Central memory CD4-positive, alpha-beta T cell (primary cell): ENCODE results near the gene CTDSPL.
A peak's percentile ranks its signal among the peaks of the same experiment; 100 is the strongest.

Experiments
- DNase-seq: peaks from one replicate; pipeline ENCODE4 v3.0.0; 2022

The CTDSPL gene

DNA sequence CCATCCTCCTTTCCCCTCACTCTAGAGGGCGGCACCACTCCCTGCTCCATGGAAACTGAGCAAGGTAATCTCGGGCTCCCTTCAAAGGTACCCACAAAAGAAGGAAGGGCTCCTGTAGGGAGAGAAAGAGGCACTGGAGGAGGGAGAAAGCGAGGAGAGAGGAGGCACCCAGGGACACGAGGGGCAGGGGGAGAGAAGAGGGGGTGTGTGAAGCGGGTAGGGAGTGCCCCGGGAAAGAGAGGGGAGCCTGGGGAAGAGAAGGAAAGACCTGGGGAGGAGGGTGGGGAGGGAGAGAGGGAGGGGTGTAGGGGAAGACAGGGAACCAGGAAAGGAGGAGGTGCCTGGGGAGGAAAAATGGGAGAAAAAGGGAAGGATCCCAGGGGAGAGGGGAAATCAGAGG is 129.4 kb downstream of the CTDSPL start:
- no peak for DNase-seq

DNA sequence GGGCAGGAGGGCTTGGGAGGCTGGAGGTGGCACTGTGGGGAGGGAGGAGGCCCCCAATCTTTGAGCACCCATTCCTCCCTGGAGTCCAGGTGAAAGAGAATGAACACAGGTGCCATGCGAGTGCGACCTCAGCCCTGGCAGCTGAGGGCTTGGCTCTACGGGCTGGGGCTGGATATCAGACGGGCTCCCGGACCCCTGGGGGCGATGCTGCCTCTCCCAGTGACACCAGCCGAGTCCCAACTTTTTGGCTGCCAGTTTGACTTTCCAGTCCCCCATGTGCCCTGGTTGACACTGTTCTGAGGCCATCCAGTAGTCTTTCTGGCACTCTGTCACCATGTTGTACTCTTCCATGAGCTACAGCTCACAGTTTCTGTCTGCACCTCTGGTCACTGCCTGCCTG is 130.1 kb downstream of the CTDSPL start:
- no peak for DNase-seq

DNA sequence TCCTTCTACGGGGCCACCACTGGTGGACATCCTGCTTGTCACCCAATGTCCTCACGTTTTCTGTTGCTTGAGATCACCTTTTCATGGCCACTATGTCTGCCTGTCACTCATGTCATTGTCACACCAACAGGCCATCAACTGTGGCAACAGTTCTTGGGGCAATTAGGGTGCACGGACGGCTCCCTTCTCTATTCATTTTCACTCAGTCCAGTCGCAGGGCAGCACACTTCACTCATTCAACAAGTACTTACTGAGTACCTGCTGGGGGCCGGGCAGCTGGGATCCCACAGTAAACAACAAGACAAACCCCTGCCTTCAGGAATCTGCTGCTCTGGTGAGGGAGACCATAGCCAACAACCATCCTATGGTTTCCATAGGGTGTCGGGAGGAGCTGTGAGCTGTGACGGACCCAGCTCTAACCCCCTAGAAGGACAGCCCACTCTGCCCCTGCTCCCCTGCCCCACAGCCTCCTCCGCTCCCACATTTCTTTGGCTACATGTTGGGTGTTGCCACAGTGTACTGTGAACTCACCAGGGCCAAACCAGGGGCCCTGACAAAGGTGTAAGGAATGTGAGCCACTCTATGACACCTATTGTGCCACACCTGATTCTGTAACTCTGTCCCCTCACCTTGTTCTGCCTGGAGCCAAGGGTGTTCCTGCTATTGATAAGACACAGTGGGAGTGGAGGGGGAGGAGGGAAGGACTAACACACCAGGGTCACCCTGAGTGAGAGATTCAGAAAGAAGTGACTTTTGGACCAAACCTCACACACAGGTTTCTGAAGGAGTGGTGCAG is 130.8 kb downstream of the CTDSPL start:
- DNase-seq = no peak

DNA sequence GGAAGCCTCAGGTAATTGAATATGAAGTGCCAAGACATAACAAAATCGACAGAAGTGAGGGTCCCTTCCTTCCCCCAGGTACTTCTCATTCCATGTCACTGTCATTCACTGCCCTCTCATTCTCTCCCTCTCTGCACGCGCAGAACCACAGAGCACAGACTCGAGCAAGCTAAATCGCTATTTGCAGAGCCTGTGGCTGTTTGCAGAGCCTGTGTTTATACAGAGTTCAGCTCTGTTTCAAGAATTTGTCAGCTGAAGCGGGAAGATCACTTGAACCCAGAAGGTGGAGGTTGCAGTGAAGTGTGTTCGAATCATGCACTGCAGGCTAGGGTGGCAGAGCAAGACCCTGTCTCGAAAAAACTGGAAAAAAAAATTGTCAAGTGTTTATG is 131.4 kb downstream of the CTDSPL start:
- DNase-seq = no peak

DNA sequence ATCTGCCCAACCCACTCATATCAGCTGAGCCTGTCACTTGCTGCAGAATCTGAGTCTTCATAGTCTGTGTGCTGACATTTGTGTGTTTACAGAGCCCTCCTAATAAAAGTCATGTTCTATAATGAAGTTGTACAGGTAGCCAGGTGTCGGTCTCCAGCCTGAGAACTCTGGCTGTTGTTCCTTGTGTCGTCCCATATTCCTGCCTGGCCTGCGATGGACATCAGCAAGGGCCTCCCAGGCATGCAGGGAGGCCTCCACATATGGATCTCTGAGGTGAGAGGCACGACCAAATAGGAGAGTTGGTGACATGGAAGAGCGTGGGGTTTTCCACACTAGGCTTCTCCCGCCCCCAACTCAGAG is 131.8 kb downstream of the CTDSPL start:
- no peak for DNase-seq

DNA sequence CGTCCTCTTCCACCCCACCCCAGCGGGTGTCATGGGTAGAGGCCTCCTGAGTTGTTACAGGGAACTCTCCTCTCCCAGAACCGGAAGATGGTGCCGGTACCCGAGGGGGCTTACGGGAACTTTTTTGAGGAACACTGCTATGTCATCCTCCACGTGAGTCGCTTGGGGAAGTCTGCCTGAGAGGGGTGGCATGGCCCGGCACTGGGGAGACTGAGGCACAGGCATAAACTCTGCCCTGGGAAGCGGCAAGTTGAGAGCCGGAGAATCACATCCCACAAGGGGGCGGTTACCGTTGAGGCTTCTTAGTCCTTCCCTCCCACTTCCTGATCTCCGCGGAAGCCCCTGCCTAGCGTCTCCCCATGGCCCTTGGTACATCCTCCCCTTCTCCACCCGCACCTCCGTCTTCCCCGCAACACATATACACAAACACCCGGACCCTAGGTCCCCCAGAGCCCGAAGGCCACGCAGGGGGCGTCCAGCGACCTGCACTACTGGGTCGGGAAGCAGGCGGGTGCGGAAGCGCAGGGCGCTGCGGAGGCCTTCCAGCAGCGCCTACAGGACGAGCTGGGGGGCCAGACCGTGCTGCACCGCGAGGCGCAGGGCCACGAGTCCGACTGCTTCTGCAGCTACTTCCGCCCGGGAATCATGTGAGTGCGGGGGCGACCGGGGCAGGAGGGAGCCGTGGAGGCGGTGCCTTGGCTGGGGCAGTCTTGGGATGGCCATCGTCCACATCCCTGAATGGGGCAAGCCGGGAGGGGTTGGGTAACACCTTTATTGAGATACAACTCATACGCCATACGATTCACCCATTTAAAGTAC is 132.3 kb downstream of the CTDSPL start:
- DNase-seq = peak; percentile 56

DNA sequence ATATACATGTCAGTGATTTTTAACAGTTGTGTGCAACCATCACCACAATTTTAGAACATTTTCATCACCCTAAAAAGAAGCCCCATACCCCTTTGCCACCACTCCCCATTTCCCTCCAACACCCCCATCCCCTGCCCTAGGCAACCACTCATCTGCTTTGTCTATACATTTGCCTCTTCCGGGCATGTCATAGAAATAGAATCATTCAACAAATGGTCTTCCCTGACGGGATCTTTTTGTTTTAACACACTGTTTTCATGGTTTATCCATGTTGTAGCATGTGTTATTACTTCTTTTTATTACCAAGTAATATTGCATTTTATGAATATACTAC is 132.9 kb downstream of the CTDSPL start:
- DNase-seq = no peak

DNA sequence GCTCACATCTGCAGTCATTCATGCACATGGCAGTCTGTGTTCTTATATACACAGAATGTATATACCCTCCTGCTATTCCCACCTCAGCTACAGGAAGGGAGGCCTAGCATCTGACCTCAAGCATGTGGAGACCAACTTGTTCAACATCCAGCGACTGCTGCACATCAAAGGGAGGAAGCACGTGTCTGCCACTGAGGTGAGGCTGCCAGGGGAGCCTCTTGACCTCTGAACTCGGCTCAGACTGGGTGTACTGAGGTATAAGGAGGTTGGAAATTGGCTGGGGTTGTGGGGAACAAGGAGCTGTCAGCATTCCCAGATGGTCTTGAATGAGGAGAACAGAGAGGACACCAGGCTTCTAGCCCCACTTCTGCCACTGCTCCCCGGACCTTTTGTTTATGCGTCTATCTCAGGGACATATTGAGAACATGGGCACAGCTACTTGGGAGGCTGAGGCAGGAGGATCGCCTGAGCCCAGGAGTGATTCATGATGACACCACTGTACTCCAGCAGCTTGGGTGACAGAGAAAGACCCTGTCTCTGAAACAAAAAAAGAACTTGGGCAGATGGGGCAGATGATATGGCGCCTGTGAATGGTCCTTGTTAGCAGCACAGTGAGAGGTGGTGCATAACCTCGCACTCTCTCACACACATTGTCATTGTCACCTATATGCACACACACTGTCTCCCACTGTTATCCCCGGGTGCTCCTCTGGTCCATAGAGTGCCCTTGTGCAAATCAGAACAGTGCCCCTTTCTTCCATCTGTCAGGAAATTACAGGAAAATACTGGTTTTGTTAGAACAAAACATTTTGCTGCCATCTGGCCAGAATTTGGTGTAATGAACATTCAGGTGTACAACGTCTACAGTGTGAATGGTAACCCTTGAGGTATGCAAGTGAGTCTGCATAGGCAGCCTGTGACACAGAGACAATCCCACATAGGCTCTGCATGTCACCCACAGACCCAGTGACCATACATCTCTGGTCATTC is 134.3 kb downstream of the CTDSPL start:
- peak; percentile 34 for DNase-seq

DNA sequence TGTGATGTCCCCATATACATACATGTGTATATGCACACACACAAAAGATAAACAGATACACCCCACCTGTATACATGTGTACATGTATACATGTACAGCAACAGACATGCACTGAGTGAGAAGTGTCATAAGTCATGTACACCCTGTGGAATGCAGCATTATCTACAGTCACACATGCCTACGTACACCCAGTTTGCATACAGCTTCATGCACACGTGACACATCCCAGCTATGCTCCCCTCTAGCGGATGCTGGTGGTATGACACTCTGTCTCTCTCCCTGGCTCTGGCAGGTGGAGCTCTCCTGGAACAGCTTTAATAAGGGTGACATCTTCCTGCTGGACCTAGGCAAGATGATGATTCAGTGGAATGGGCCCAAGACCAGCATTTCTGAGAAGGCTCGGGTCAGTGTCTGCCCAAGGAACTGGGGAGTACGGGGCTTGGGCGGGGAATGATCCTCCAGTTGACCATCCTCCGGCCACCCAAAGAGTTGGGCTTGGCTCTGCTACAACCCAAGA is 135.2 kb downstream of the CTDSPL start:
- peak; percentile 77 for DNase-seq

DNA sequence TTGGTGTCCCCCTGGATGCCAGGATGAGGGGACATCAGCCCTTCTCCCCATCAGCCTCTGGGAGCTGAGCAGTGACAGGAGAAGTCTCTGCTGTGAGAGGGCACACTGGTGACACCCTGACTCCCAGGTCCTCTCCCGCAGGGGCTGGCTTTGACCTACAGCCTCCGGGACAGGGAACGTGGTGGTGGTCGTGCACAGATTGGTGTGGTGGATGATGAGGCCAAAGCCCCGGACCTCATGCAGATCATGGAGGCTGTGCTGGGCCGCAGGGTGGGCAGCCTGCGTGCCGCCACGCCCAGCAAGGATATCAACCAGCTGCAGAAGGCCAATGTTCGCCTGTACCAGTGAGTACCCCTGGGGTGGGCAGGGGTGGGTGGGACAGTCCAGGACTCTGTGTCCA is 135.7 kb downstream of the CTDSPL start:
- no peak for DNase-seq

DNA sequence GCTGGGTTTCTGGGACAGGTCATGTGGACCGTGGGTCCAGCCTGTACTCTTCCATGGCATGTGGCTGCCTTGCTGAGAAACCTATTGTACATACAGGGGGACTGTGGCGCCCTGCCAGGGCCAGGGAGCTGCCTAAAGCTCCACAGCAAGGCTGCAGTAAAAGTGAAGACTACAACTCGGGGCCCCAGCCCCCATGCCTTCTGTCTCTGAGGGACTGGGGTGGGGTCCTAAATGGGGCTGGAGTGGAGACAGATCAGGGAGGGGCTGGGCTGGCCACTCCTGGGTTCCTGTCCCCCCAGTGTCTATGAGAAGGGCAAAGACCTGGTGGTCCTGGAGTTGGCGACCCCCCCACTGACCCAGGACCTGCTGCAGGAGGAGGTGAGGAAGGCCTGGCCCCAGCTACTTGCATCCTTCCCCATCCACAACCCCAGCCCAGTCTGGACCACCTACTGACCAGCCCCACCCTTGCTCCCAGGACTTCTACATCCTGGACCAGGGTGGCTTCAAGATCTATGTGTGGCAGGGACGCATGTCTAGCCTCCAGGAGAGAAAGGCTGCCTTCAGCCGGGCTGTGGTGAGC is 136.2 kb downstream of the CTDSPL start:
- no peak for DNase-seq

DNA sequence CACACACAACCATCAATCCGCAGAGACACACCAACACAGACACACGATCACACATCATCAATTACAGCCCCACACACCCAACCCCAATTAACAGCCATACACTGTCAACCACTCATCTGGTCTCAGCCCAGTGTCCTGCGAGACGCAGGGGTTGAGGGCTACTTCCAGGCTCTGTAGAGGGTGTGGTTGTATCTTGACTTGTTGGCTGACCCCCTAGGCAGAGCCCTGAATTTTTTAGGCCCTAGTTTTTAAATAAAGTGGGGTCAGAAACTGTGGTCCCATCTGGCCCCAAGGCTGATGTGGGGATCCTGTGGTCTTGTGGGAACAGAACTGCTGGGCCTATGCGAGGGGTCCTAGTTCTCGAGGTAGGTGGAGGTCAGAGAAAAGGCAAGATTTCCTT is 138.2 kb downstream of the CTDSPL start:
- DNase-seq = no peak

DNA sequence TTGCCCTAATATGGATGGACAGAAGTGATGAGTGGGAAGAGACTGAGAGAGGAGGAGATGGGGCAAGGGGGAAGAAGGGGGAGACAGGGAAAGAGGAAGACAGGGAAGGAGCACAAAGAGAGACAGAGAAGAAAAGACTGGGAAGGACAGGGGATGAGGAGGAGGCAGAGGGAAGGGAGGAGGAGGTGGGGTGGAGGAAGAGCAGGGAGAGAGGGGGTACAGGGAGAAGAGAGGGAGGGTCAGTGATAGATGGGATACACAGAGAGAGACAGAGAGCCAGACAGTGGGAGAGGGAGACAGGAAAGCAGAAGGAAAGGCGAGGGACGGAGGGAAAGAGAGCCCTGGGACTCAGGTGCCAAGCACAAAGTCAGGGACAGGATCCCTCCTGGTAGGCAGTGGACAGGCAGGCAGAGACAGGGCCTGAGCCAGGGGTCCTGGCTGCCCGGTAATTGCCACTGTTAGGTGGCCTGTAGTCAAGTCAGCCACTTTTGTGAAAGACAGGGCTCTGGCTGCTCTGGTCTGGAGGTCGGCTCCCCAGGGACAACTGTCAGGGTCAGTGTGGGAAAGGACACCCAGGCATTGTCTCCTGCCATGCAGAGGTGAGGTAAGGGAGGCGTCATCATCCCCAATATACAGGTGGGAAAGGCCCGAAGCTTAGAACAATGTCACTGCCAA is 138.7 kb downstream of the CTDSPL start:
- DNase-seq = no peak

DNA sequence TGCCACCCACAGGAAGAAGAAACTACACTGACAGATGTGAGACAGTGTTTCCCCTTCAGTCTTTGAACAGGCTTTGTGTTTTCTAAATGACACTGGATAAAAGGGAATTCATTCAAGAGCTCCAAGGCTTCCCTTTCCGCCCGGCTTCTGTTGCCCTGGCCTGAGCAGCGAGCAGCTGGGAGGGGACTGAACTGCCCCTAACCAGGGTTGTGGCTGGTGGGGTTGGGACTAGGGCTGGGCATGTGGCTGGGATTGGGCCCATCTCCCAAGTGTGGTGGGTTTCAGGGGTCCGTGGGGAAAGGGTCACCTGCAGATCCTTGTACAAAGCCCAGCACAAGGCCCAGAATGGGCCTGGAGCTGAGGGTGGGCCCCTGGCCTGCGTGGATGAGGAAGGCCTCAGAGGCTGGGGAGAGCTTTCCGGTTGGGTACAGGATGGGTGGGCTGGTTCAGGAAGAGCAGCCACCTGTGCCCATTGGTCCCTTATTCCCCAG is 139.3 kb downstream of the CTDSPL start:
- DNase-seq = no peak

DNA sequence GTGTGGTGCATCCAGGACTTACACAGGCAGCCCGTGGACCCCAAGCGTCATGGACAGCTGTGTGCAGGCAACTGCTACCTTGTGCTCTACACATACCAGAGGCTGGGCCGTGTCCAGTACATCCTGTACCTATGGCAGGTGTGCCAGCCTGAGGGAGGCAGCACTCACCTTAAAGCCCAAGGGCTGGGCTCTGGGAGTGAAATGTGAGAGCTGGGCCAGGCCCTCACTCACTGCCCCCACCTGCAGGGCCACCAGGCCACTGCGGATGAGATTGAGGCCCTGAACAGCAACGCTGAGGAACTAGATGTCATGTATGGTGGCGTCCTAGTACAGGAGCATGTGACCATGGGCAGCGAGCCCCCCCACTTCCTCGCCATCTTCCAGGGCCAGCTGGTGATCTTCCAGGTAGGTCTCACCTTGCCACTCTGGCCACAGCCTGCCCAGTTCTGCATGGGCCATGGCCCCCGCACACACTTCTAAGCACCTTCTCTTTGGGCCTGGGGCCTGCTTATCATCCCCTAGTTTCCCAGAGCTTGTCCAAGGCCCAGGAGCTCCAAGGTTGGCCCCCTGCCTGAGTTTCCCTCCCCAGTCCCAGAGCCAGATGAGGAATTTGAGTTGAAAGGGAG is 139.9 kb downstream of the CTDSPL start:
- no peak for DNase-seq

DNA sequence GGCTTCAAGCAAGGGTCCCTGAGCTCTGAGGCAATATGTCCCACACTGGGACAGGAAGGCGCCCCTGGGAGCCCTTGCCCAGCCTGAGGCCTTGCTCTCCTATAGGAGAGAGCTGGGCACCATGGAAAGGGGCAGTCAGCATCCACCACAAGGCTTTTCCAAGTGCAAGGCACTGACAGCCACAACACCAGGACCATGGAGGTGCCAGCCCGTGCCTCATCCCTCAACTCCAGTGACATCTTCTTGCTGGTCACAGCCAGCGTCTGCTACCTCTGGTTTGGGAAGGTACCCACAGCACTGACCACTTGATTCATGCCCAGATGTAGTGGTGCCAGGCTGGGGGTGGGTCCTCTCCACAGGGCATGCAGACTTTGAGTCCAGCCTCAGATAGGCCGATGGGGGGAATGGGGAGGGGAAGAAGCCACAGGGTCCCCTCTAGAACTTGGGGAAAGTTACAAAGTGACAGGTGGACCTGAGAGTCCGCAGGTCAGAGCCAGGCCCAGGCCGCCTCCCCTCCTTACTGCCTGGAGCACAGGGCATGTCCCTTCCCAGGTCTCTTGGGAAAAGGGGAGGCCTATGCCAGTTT is 140.7 kb downstream of the CTDSPL start:
- no peak for DNase-seq

DNA sequence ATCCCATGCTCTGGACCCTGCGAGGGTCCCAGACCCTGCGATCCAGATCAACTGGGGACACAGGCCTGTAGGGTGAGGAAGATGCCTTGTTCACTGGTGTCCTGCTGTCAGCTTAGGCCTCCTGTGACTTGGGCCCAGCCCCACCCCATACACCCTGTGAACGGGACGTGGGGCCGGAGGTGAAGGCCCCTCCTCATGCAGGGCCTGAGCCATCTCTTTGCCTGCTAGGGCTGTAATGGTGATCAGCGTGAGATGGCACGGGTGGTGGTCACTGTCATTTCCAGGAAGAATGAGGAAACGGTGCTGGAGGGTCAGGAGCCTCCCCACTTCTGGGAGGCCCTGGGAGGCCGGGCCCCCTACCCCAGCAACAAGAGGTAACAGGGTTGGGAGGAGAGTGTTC is 141.3 kb downstream of the CTDSPL start:
- DNase-seq = no peak

DNA sequence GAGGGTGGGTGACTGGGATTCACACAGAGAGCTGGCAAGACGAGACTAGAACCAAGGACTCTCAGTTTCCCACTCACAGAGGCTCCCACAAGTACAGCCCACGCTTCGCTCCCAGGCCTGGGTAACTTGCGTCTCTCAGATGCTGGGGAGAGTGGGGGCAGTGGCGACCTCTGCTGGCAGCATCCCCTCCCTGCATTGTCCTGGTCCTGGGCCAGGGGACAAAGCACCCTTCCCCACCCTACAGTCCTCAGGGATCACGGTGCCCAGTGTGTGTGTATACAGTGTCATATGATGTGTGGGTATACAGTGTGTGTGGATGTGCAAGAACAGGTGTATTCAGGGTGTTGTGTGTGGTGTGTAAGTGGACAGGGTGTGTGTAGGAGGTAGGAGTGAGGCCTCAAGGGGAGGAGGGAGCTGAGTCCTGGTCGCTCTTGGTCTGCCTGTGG is 141.7 kb downstream of the CTDSPL start:
- peak; percentile 48 for DNase-seq

DNA sequence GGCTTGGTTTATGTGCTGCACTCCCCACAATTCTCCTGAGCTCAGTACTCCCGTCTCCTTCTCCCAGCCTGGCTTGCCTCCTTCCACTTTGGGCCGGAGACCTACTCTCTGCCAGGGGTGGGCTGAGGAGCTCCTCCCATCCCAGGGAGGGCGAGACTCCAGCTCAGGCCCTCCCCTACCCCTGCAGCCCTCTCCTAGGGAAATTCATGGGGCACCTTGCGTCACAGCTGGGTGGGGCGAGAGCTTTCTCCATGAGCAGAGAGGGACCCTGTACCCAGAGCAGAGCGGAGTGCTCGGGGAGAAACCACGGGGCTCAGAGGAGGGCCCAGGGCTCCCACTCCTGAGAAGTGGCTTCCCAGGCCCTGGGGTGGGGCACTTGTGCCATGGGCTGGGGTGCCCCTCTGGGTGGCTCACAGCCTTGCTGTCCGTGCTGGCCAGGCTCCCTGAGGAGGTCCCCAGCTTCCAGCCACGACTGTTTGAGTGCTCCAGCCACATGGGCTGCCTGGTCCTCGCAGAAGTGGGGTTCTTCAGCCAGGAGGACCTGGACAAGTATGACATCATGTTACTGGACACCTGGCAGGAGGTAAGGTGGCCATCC is 142.2 kb downstream of the CTDSPL start:
- no peak for DNase-seq

DNA sequence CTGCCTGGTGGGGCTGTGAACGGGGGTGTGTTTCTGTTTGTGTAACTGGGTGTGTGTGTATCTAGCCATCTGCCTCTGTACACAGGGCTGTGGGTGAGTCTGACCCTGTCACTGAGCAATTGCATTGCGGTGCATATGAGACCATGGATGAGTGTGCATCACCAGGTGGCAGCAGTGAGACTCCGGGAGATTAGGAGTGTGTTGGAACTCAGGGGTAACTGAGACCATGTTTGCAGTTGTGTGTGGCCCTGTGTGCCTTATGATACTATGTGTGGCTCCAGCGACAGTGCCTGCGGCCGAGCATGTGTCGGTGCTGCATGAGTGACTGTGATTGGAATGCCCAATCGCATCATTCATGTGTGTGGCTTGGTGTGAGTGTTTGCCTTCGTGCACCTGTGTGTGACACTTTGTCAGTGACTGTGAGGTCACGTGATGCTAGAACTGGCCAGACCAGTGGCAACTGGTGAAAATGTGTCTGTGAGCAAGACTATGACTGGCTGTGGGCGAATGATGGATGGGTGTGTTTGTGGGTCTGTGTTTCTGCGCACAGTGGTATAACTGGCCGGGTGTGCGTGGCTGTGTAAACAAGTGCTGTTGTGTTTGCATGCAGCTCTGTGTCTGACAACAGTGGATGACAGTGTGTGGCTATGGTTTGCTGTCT is 142.9 kb downstream of the CTDSPL start:
- DNase-seq = peak; percentile 40
